GM12878 (cell line): ENCODE data around the gene B4GALNT4. TPM values are rescaled to one million over a fixed set of nuclear protein-coding genes. Genes with fewer than 3 reads are reported as not detected.

ENCODE experiments used
- ATAC-seq: fragments of 200-7000 bp; cut with Tn5 transposase; 3 replicates; pipeline ENCODE4 v1.9.1; 2020; ENCODE audit warnings: mild to moderate bottlenecking, moderate library complexity
- BruUV-seq: library from RNA; stranded (reverse); fragments of 400-500 nt; replicated peaks from 2 replicates; lab custom pipeline; 2021; lab: Mats Ljungman, UMichigan
- CTCF ChIA-PET: fragments of 300-600 bp; sonication (Branson Sonifier 250); formaldehyde crosslinking; extraction: SDS; loops from one replicate; lab custom pipeline; 2021; ENCODE audit warnings: inconsistent platforms; lab: Yijun Ruan, JAX
- POLR2A ChIA-PET: fragments of 350-600 bp; formaldehyde crosslinking; extraction: SDS; loops from one replicate; lab custom pipeline; 2021; ENCODE audit warnings: inconsistent platforms; lab: Charles Lee
- RAD21 ChIA-PET: fragments of 300-600 bp; sonication (Branson Sonifier 250); formaldehyde crosslinking; loops from one replicate; lab custom pipeline; 2023; ENCODE audit warnings: antibody characterized with exemption; ENCODE audit not compliant: unreplicated experiment; lab: Charles Lee
- SMC1A ChIA-PET: fragments of 300-600 bp; sonication (Branson Sonifier 250); formaldehyde crosslinking; loops from one replicate; lab custom pipeline; 2023; ENCODE audit not compliant: unreplicated experiment, uncharacterized antibody; lab: Charles Lee
- DNase-seq: peaks from one replicate; pipeline ENCODE4 v3.0.0-alpha.2; 2011; ENCODE audit warnings: low read depth, low spot score
- FAIRE-seq: peaks from 3 replicates; lab custom pipeline; 2011; peaks lifted over from hg19 to GRCh38; lab: Jason Lieb, UNC
- H2AFZ ChIP-seq: 2 replicates; pipeline ENCODE4 v1.6.0; 2011; ENCODE audit warnings: low read depth, low read length, control low read depth; ENCODE audit not compliant: control insufficient read depth
- H3K27ac ChIP-seq: 2 replicates; pipeline ENCODE4 v1.5.1; 2011; ENCODE audit warnings: control low read depth; ENCODE audit not compliant: control insufficient read depth, insufficient read depth
- H3K27me3 ChIP-seq, 2 experiments: replicated peaks in 1 of 2; 2 replicates each; pipeline versions ENCODE4 v1.6.0 to v1.6.1; 2011; ENCODE audit warnings: low read length in 1 of 2; ENCODE audit not compliant: control insufficient read depth in 2 of 2, insufficient read depth in 2 of 2
- H3K36me3 ChIP-seq, 2 experiments: 2 replicates each; pipeline ENCODE4 v1.5.1; 2011; ENCODE audit warnings: low read length in 1 of 2; ENCODE audit not compliant: control insufficient read depth in 2 of 2, insufficient read depth in 2 of 2
- H3K4me1 ChIP-seq: 2 replicates; pipeline ENCODE4 v1.6.1; 2011; ENCODE audit warnings: mild to moderate bottlenecking, low read length, moderate library complexity, mixed read lengths; ENCODE audit not compliant: control insufficient read depth, insufficient read depth
- H3K4me2 ChIP-seq: 2 replicates; pipeline ENCODE4 v1.6.0; 2011; ENCODE audit warnings: control low read depth; ENCODE audit not compliant: control insufficient read depth, insufficient read depth
- H3K4me3 ChIP-seq: fragments of 200-600 bp; sonication (generic); 2 replicates; pipeline ENCODE4 v1.5.1; 2016
- H3K79me2 ChIP-seq: 2 replicates; pipeline ENCODE4 v1.6.0; 2011; ENCODE audit warnings: low read length; ENCODE audit not compliant: control insufficient read depth, insufficient read depth
- H3K9ac ChIP-seq: 2 replicates; pipeline ENCODE4 v1.8.0; 2011; ENCODE audit warnings: low read length, control low read depth, mixed read lengths; ENCODE audit not compliant: control insufficient read depth, insufficient read depth
- H3K9me3 ChIP-seq: replicated peaks from 3 replicates; pipeline ENCODE4 v1.5.1; 2011; ENCODE audit warnings: mild to moderate bottlenecking, low read length; ENCODE audit not compliant: control insufficient read depth, insufficient read depth
- H4K20me1 ChIP-seq: 2 replicates; pipeline ENCODE4 v1.6.0; 2011; ENCODE audit not compliant: control insufficient read depth, insufficient read depth
- ESRRA ChIP-seq: IDR thresholded peaks from 2 replicates; pipeline ENCODE4 v1.6.1; 2012; ENCODE audit warnings: mild to moderate bottlenecking, low read length, improper control_type of control experiment
- HSF1 ChIP-seq: fragments of 150-350 bp; IDR thresholded peaks from 2 replicates; pipeline ENCODE4 v1.6.1; 2014; ENCODE audit warnings: mild to moderate bottlenecking, low read depth, low read length
- RELB ChIP-seq: fragments of 450-650 bp; IDR thresholded peaks from 2 replicates; pipeline ENCODE4 v1.6.1; 2017; ENCODE audit warnings: low read depth, mild to moderate bottlenecking, moderate library complexity
- SREBF2 ChIP-seq: IDR thresholded peaks from 2 replicates; pipeline ENCODE4 v1.6.1; 2012; ENCODE audit warnings: mild to moderate bottlenecking, low read length
- ZBTB33 ChIP-seq: fragments of 450-650 bp; IDR thresholded peaks from 2 replicates; pipeline ENCODE4 v1.6.1; 2017; ENCODE audit warnings: mild to moderate bottlenecking
- WGBS: methylation state at CpG from one replicate; pipeline ENCODE4 v1.1.6; 2016; ENCODE audit warnings: low lambda C conversion rate; ENCODE audit not compliant: insufficient replicate concordance, insufficient coverage; ENCODE audit errors: missing lambda C conversion rate; 5-methylcytosine and 5-hydroxymethylcytosine counted together
- in situ Hi-C: fragments of 300-500 bp; cut with MboI; formaldehyde crosslinking; loops from 9 replicates; pipeline ENCODE4 v1.14.3; 2018; ENCODE audit warnings: mixed read lengths
- intact Hi-C: fragments of 100-400 bp; cut with micrococcal nuclease; formaldehyde crosslinking; loops from one replicate; pipeline ENCODE4 v1.14.2; 2022; ENCODE audit not compliant: unreplicated experiment
- polyA plus RNA-seq, 11 experiments: library from polyadenylated mRNA; depleted of rRNA in 4 of 11; unstranded in 6 of 11; stranded (reverse) in 5 of 11; fragments of >200 nt; fragmentation: Nextera tagmentation in 4 of 11; fragmentation: Illumina TruSeq in 1 of 11; extraction: Ambion mirVana in 4 of 11; extraction: Trizol in 1 of 11; gene quantifications; 1 replicate in 1 of 11; 2 replicates in 10 of 11; pipeline versions ENCODE4 v1.2.1 to v1.2.3, GENCODE V29; 2011 to 2016; ENCODE audit warnings: inconsistent platforms in 2 of 11, missing spikeins in 2 of 11, low read depth in 1 of 11
- total RNA-seq, 4 experiments: library from RNA; depleted of rRNA in 3 of 4; stranded (reverse); fragments of >200 nt in 3 of 4; fragmentation: Illumina TruSeq in 1 of 4; extraction: Trizol in 1 of 4; gene quantifications; 2 replicates each; pipeline versions ENCODE4 v1.2.1 to v1.2.3, GENCODE V29; 2013 to 2021

The B4GALNT4 gene
- total and polyA plus RNA-seq, 10 of the 15 experiments (the other 5 are each of a cell fraction or from before 2014, with no cell fraction given), result 0.04 to 0.82 (median 0.40) TPM; not detected in 6

GRCh38 chr11:391117-392017 lies 22.1 kb downstream of the B4GALNT4 start:
- DNase-seq, result no peak
- POLR2A ChIA-PET, result no interaction called here
- Histone ChIP-seq H3K27ac (no peak overlapping the region), H3K4me2 (no peak overlapping the region), H3K9ac (no peak overlapping the region)
- intact Hi-C loops, result no loop called here
- TF ChIP-seq RELB (no peak), SREBF2 (no peak), ESRRA (no peak), HSF1 (no peak), ZBTB33 (no peak)
- TF ChIP-seq, all 136 proteins: peak for 0
- Histone ChIP-seq H3K4me1 (no peaks in the 10 kb centered on the region), H4K20me1 (no peaks in the 10 kb centered on the region), H3K4me3 (no peak overlapping the region), H3K36me3 (no peaks in the 10 kb centered on the region), H2AFZ (no peak overlapping the region), H3K79me2 (no peaks in the 10 kb centered on the region), H3K27me3 (no peaks in the 10 kb centered on the region), H3K9me3 (no peaks in the 10 kb centered on the region; the same call in 2 of the 3 replicates)
- SMC1A ChIA-PET, result no interaction called here
- CTCF ChIA-PET, result no interaction called here
- in situ Hi-C loops, result no loop called here
- BruUV-seq, result no TSS peak
- no peak for ATAC-seq
- RAD21 ChIA-PET, result no interaction called here
- 54% methylated on average over 38 of the region's 38 CpGs for WGBS
- no peak for FAIRE-seq
